Kidney capillary endothelial cell (primary cell): Measurements from ENCODE around the gene RC3H2.

Experiments used
- DNase-seq: peaks from one replicate; pipeline ENCODE4 v3.0.0-alpha.2; 2018; ENCODE audit warnings: low spot score

RC3H2 gene

GRCh38 chr9:122800066-122801060 is 104.8 kb downstream of the RC3H2 start, which contains the start of gene OR1K1:
Gene OR1K1, plus strand, starts transcription at chr9:122800123. Its CDS starts 0 bp downstream, at chr9:122800123.
- no peak for DNase-seq

GRCh38 chr9:122797316-122798063 is 107.7 kb downstream of the RC3H2 start:
- DNase-seq = no peak
